Measurements from ENCODE around the gene WDR20.
"Not testable (repeated sequence)": the region's sequence is repeated elsewhere in the genome, so short reads cannot be mapped to it uniquely, and the experiment has no call there.

Gene WDR20

GRCh38 chr14:102171173-102172020 lies 31.7 kb downstream of the WDR20 start:
- peak; percentile 23 for DNase-seq (ENCODE audit: low read depth)

DNA sequence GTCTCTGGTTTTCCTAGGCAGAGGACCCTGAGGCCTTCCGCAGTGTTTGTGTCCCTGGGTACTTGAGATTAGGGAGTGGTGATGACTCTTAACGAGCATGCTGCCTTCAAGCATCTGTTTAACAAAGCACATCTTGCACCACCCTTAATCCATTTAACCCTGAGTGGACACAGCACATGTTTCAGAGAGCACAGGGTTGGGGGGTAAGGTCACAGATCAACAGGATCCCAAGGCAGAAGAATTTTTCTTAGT lies 32.2 kb downstream of the WDR20 start:
- DNase-seq (ENCODE audit: low read depth), result not testable (repeated sequence)

DNA sequence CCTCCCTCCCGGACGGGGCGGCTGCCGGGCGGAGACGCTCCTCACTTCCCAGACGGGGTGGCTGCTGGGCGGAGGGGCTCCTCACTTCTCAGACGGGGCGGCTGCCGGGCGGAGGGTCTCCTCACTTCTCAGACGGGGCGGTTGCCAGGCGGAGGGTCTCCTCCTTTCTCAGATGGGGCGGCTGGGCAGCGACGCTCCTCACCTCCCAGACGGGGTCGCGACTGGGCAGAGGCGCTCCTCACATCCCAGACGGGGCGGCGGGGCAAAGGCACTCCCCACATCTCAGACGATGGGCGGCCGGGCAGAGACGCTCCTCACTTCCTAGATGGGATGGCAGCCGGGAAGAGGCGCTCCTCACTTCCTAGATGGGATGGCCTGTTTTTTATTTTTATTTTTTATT lies 33.0 kb downstream of the WDR20 start:
- DNase-seq (ENCODE audit: low read depth), result not testable (repeated sequence)

DNA sequence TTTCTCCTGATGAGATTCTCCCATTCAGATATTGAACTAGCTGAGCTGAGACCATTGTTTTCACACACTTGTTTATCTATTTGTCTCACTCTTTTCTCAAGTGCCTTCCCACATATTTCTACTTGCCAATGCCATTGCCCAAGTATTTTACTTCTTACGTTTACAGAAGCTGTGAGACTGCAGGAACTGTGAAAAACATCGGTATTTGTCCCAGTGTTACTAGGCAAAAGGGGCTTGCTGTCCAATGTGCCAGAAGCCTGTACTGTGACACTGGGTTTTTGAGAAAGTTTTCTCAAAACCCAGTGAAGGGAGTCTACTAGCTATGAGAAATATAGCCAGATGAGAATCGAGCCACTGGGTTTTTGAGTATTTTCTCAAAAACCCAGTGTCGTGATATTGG lies 37.5 kb downstream of the WDR20 start:
- no peak for DNase-seq (ENCODE audit: low read depth)

DNA sequence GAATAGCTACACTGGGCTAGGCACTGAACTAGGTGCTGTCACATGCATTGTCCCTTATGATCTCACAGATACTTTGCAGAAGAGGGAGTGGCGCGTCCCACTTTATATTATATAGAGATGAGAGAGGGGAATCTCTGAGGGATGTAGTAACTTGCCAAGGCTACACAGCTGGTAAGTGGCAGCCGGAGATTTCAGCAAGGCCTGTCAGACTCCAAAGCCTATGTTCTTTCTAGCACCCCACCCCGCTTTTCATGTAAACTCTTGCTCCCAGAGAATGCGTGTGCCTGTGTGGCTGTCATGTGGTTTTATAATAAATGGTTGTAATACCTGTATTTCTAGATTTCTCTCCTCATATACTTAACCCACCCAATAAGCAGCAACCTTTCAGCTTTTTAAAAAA lies 39.1 kb downstream of the WDR20 start:
- DNase-seq (ENCODE audit: low read depth), result no peak

DNA sequence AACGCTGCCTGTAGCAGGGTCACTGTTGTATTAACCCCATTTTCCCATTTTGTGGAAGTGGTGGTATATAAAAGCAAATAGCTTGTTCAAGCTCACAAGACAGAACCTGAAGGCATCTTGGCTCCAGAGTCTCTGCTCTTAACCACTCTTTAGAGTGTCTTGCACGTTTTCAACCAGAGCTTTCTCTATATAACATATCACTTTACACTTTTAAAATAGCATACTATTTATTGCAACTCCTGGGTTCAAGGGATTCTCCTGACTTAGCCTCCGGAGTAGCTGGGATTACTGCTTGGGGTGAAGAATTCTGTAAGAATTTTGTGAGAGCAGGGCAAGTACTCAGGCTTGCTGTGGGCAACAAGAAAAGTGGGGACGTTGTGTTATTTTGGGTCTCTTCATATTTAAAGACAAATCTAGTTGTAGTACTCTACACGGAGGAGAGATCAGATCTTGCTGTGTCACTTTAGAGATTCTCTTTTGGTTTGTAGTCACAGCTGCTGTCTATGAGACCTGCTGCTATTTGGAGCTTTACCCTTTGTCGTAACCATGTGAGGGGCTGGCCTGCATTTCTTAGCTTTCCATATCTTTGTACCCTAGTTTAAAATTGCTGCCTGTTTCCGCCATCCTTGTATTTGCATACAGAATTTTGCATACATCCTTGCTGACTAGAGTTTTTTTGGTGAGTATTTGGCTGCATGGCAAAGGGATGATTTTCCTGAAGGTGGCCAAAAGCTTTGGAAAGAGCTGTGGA lies 40.7 kb downstream of the WDR20 start:
- DNase-seq (ENCODE audit: low read depth), result no peak

DNA sequence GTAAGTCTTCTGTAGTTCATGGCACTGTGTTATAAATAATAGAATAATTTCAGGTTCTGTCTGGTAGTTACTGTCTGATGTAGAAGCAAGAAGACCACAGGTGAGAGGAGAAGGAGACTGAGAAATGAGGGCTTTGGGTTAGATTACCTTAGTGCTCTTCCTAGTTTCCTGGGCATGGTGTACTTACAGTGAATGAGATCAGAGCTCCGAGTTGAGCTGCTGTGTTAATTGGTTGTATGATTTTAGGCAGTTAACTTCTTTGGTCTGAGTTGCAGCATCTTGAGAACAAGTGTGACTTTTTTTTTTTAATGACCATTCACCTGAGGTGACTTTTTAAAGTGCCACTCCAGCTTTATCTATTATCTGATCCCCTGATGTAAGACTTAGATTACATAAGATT lies 41.5 kb downstream of the WDR20 start:
- no peak for DNase-seq (ENCODE audit: low read depth)

DNA sequence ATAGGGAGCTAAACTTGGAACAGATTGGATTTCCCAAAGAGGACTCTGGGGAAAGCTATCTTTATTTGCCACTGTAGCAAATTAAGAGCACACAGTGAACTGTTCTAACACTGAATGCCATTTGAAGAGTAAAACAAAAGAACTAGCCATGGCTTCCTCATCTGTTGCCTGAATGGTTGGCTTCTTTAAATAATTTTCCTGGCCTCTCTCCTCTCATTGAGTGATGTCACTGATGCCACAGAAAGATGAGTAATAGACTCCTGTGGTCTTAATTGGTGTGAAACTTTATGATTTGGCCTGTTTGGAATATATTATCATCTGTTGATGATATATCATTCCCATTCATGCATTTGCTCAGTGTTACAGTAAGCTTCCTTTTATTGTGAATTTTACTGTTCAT lies 42.5 kb downstream of the WDR20 start:
- DNase-seq (ENCODE audit: low read depth), result peak; percentile 85

- peak; percentile 38 for DNase-seq (ENCODE audit: low read depth)
Observed at GRCh38 chr14:102182936-102183619, 43.4 kb downstream of the WDR20 start.

GRCh38 chr14:102183886-102184285 lies 44.2 kb downstream of the WDR20 start:
- DNase-seq (ENCODE audit: low read depth), result no peak

DNA sequence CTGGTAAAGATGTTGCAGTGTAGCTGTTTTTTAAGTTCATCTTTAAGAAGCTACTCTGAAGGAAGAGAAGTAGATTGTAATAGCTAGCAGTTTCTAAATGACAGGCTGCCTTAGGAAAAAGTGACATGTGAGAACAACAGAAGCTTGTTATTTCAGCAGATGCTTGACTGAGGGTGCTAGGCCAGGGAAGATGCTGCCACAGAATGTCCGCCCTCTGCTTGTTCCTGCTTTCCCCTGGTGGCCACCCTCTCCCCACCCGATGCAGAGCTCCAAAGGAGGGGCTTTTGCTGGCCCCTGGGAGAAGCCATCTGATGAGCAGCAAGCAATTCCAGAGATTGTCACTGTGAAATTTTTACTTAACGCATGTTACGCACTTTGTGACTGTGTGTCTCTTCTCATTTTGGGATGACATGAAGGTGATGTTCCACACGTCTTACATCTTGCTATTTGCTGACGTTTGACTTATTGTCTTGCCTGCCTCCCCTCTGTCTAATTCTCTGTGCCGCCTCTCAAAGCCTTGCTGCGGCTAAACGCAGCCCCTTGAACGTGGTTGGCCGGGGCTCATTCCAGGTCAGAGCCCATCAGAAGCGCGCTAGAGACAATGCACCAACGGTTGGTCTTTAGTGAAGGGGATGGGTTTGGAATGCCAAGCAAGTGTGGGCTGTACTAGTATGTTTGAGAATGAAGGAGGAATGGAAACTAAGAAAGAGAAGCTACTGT lies 44.8 kb downstream of the WDR20 start:
- no peak for DNase-seq (ENCODE audit: low read depth)

- DNase-seq (ENCODE audit: low read depth), result no peak
Observed at GRCh38 chr14:102185360-102185759, 45.7 kb downstream of the WDR20 start.

- peak; percentile 91 for DNase-seq (ENCODE audit: low read depth)
Observed at GRCh38 chr14:102187044-102187443, 47.3 kb downstream of the WDR20 start.

GRCh38 chr14:102187568-102188001 lies 47.9 kb downstream of the WDR20 start:
- DNase-seq (ENCODE audit: low read depth), result no peak

DNA sequence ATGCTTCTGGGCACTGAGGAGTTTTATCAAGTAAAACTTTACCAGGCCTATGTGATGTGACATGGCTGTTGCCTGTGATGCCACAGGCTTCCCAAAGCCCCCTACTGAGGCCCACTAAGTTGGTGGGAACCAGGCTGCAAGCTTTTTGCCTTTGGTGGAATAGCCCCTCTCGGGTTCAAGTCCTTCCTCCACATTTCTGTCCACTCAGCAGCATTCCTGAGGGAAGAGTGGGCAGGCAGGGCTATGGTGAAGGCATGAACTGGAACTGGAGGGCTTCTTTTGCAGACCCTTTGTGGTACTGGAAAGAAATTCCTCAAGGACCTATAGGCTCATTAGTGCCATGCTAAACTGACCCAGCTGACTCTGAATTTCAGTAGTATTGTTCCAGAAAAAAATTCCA lies 48.5 kb downstream of the WDR20 start:
- DNase-seq (ENCODE audit: low read depth), result peak; percentile 8

DNA sequence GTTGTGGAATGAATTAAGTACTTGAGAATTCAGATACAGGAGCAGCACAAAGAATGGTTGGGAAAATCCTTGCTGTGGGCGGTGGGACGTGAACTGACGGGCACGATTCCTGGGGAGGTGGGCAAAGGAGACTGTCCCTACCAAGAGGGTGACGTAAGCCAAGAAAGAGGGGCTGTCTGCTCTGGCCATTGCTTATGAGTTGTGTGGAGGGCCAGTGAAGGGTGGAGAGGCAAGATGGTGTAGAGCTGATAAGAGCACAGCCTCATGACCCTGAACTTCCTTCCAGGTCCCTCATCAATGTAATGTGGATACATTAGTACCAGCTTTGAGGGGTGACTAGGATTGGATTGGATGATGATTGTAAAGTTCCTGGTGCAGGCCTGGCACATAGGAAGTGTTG lies 50.2 kb downstream of the WDR20 start:
- DNase-seq (ENCODE audit: low read depth), result no peak

DNA sequence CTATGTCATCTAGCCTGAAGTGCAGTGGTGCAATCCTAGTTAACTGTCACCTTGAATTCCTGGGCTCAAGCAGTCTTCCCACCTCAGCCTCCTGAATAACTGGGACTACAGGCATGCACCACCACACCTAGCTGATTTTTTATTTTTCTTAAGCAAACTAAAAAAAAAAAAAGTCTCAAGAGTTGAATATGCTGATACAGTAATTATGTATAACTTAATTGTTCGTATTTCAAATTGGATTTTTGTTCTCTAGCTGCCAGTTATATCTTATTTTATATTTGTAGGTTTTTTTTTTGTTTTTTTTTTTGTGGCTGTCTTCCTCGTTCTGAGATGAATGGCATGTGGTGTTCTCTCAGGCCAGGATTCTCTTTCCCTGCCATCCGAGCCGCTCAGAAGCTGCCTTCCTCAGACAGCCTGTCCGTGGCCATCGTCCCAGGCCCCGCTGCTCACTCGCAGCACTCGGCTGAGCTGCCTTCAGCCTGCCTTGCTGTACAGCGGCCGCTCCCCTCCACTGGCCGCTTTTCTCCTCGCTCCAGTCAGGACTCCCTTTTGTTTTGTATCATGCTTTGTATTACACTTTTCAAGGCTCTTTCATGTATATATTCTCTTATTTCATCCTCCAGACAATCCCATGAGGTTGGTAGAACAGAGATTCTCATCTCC lies 53.3 kb downstream of the WDR20 start:
- DNase-seq (ENCODE audit: low read depth), result no peak

GRCh38 chr14:102194856-102195255 lies 55.2 kb downstream of the WDR20 start:
- DNase-seq (ENCODE audit: low read depth), result no peak

DNA sequence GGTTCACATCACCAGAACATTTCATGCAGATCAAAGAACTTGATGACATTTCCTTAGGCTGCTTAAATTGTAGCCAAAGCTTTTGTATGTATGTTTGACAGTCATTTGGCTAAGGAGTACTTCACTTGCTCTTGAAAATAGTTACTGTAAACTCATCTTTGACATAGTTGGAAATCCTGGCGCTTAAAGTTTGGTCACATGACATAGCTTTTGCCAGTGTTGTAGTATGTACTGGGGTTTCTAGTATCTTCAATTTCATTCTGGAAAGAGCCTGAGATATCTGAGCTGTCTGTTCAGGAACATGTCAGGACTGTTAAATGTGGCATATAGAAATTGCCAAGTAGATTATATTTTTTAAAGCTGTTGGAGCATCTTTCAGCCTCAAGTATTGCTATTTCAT lies 55.7 kb downstream of the WDR20 start:
- DNase-seq (ENCODE audit: low read depth), result peak; percentile 17

DNA sequence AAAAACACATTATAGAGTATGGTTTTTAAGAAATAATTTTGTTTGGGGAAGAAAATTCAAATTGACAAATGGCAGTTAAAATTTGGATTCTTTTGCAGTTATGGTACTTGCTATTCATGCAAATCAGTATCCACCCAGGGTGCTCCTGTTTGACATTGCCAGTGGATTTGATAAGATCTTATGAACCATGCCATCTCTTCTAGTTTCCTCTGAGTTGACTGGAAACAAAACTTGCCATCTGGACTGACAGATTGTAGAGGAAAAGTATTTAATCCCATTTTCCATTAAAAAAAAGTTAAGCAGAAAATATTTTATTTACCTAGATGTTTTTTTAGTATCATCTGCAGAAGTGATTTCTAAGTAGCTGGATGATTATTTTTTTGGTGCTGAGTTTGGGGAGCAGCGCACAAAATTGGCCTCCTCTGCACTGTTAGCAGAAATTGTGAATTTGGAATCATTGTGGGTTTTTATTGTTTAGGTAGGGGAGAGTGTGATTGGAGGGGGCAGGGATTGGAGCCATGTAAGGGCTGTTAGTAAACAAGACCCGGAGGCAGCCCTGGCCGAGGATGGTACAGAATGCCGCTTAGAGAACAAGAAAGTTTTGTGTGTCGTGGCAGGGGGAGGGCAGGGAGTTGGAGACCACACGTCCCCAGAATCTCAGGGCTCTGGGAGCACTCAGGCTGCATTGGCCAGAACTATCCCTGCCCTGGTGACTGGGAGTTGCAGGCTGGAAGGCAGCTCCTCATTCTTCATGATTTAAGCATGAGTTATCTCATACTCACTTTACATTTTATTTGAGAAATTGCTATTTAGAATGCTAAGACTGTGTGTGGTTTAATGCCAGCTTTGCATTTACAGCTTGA lies 56.6 kb downstream of the WDR20 start:
- peak; percentile 24 for DNase-seq (ENCODE audit: low read depth)

DNA sequence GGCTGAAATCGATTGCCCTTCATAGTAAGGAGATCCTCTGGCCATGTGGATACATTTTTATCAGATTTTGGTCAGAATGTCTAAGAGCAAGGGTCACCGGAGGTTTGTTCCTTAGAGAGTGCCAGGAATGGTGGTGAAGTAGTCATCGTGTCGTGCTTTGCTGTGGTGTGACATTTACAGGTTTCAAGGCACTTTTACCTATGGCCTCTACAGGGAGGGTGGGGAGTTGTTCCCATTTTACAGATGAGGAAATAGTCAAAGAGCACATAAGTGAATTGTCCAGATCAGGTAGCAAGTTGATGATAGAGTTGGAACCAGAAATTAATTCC lies 57.2 kb downstream of the WDR20 start:
- DNase-seq (ENCODE audit: low read depth), result no peak
